ENCODE results near the gene KISS1R.
"Not testable (repeated sequence)": the region's sequence is repeated elsewhere in the genome, so short reads cannot be mapped to it uniquely, and the experiment has no call there.

KISS1R gene

GRCh38 chr19:882871-883497 lies 34.1 kb upstream of the KISS1R start:
- no peak for DNase-seq

- no peak for DNase-seq
Measured at GRCh38 chr19:883661-884211, 33.4 kb upstream of the KISS1R start.

GRCh38 chr19:884420-885211 lies 32.5 kb upstream of the KISS1R start:
- no peak for DNase-seq

GRCh38 chr19:885536-886224 lies 31.5 kb upstream of the KISS1R start:
- DNase-seq, result no peak

- DNase-seq, result peak; percentile 46
Measured at GRCh38 chr19:887072-887471, 30.1 kb upstream of the KISS1R start.

- no peak for DNase-seq
Measured at GRCh38 chr19:887599-887998, 29.5 kb upstream of the KISS1R start.

- no peak for DNase-seq
Measured at GRCh38 chr19:888581-889385, 28.4 kb upstream of the KISS1R start.

- DNase-seq, result no peak
Measured at GRCh38 chr19:889662-890295, 27.4 kb upstream of the KISS1R start.

- DNase-seq, result no peak
Measured at GRCh38 chr19:890831-891230, 26.3 kb upstream of the KISS1R start.

GRCh38 chr19:891421-892200 lies 25.5 kb upstream of the KISS1R start:
- not testable (repeated sequence) for DNase-seq

GRCh38 chr19:892243-892893 lies 24.8 kb upstream of the KISS1R start:
- no peak for DNase-seq

- DNase-seq, result peak; percentile 92
Measured at GRCh38 chr19:892894-893689, 24.0 kb upstream of the KISS1R start, which contains the start of the genes MED16 and RNU6-9. MED16 (minus strand) TSS chr19:893187; CDS start chr19:891131, 2,056 bp downstream. RNU6-9 (plus strand) TSS chr19:893484.

- DNase-seq, result no peak
Measured at GRCh38 chr19:896434-896833, 20.7 kb upstream of the KISS1R start.

- no peak for DNase-seq
Measured at GRCh38 chr19:896999-897398, 20.1 kb upstream of the KISS1R start.

GRCh38 chr19:897442-898039 lies 19.6 kb upstream of the KISS1R start:
- no peak for DNase-seq

- no peak for DNase-seq
Measured at GRCh38 chr19:898663-899062, 18.5 kb upstream of the KISS1R start.

GRCh38 chr19:899336-900042 lies 17.6 kb upstream of the KISS1R start:
- no peak for DNase-seq

GRCh38 chr19:900043-900301 lies 17.2 kb upstream of the KISS1R start:
- DNase-seq, result no peak

Measured in fibroblast of skin of right biceps (primary cell).